ENCODE measurements around the gene CPEB2. TPM values are rescaled to one million over a fixed set of nuclear protein-coding genes. Genes with fewer than 3 reads are reported as not detected.

The CPEB2 gene
- total and polyA plus RNA-seq, 10 of the 15 experiments (the other 5 are each of a cell fraction or from before 2014, with no cell fraction given) = 0.73 to 8.3 (median 3.7) TPM

- ChIA-PET RAD21 (ENCODE audit: unreplicated experiment) (no interaction called here), SMC1A (ENCODE audit: uncharacterized antibody, unreplicated experiment) (no interaction called here), CTCF (no interaction called here), POLR2A (no interaction called here)
- Histone ChIP-seq H3K4me3 (no peak overlapping the region), H3K9ac (ENCODE audit: control insufficient read depth, insufficient read depth, low read length) (no peak overlapping the region), H2AFZ (ENCODE audit: control insufficient read depth, low read depth, low read length) (no peak overlapping the region), H3K27me3 (replicated peaks in 1 of 2; ENCODE audit: control insufficient read depth in 2 of 2, insufficient read depth in 2 of 2, low read length in 1 of 2) (no peaks in the 10 kb centered on the region), H3K36me3 (ENCODE audit: control insufficient read depth in 2 of 2, insufficient read depth in 2 of 2, low read length in 1 of 2) (no peaks in the 10 kb centered on the region), H3K4me1 (ENCODE audit: control insufficient read depth, insufficient read depth, low read length) (no peaks in the 10 kb centered on the region), H3K79me2 (ENCODE audit: control insufficient read depth, insufficient read depth, low read length) (no peaks in the 10 kb centered on the region), H4K20me1 (ENCODE audit: control insufficient read depth, insufficient read depth) (no peaks in the 10 kb centered on the region), H3K9me3 (replicated peaks; ENCODE audit: control insufficient read depth, insufficient read depth, low read length) (no peaks in the 10 kb centered on the region; the same call in 2 of the 3 replicates), H3K27ac (ENCODE audit: control insufficient read depth, insufficient read depth) (no peak overlapping the region), H3K4me2 (ENCODE audit: control insufficient read depth, insufficient read depth) (no peak overlapping the region)
- no peak for DNase-seq (ENCODE audit: low read depth, low spot score)
- no peak for FAIRE-seq
- intact Hi-C loops (cut with micrococcal nuclease; ENCODE audit: unreplicated experiment) = no loop called here
- in situ Hi-C loops (cut with MboI) = no loop called here
- BruUV-seq (replicated peaks) = no TSS peak
- no peak for TF ChIP-seq FOXK2 (IDR thresholded peaks at IDR 0.05)
- no peak for TF ChIP-seq BCL11A (IDR thresholded peaks at IDR 0.05; ENCODE audit: low read depth, low read length)
- no peak for TF ChIP-seq ETV6 (conservative IDR thresholded peaks at IDR 0.05 in 1 of 2, IDR thresholded peaks at IDR 0.05 in 1 of 2; ENCODE audit: borderline replicate concordance in 1 of 2, low read depth in 1 of 2)
- no peak for TF ChIP-seq POLR2AphosphoS5 (IDR thresholded peaks at IDR 0.05; ENCODE audit: low read length)
- no peak for TF ChIP-seq SMAD1 (IDR thresholded peaks at IDR 0.05; ENCODE audit: low read depth, partially characterized antibody)
- no peak for TF ChIP-seq SMC3 (IDR thresholded peaks at IDR 0.05; ENCODE audit: borderline replicate concordance, low read length)
- TF ChIP-seq ZNF622 (IDR thresholded peaks at IDR 0.05) = no peak
- TF ChIP-seq ZZZ3 (IDR thresholded peaks at IDR 0.05; ENCODE audit: control insufficient read depth, insufficient read length, low read depth) = no peak
- no peak for TF ChIP-seq CBX3 (IDR thresholded peaks at IDR 0.05; ENCODE audit: borderline replicate concordance, low read depth)
- no peak for TF ChIP-seq ESRRA (IDR thresholded peaks at IDR 0.05; ENCODE audit: low read length)
- TF ChIP-seq CHD1 (IDR thresholded peaks at IDR 0.05; ENCODE audit: low read depth, low read length) = no peak
- no peak for TF ChIP-seq SREBF2 (IDR thresholded peaks at IDR 0.05; ENCODE audit: low read length)
- no peak for ATAC-seq
- WGBS (ENCODE audit: insufficient coverage, insufficient replicate concordance, low lambda C conversion rate, missing lambda C conversion rate) = 95% methylated on average over 1 of the region's 1 CpG
These were observed 102.5 kb downstream of the CPEB2 start for GRCh38 chr4:15104825-15105224.

Measured in GM12878 (cell line).